Raji (cell line): ENCODE data around the gene LCN10.

Source experiments
- POLR2A ChIP-seq: IDR thresholded peaks from 2 replicates; pipeline ENCODE4 v1.6.1; 2011; ENCODE audit warnings: low read depth, low read length, control low read depth; ENCODE audit not compliant: insufficient read depth

The LCN10 gene

GRCh38 chr9:136703276-136703860 lies 39.4 kb downstream of the LCN10 start:
- no peak for TF ChIP-seq POLR2A

- TF ChIP-seq POLR2A = no peak
These were observed 41.1 kb downstream of the LCN10 start for GRCh38 chr9:136701668-136702053.

- no peak for TF ChIP-seq POLR2A
These were observed 41.6 kb downstream of the LCN10 start for GRCh38 chr9:136700959-136701667.

- no peak for TF ChIP-seq POLR2A
These were observed 42.4 kb downstream of the LCN10 start for GRCh38 chr9:136700304-136700703.

GRCh38 chr9:136698635-136699246 lies 44.0 kb downstream of the LCN10 start:
- TF ChIP-seq POLR2A = no peak

- no peak for TF ChIP-seq POLR2A
These were observed 44.8 kb downstream of the LCN10 start for GRCh38 chr9:136697821-136698526.

GRCh38 chr9:136697146-136697820 lies 45.5 kb downstream of the LCN10 start:
- no peak for TF ChIP-seq POLR2A

GRCh38 chr9:136696502-136696901 lies 46.2 kb downstream of the LCN10 start:
- no peak for TF ChIP-seq POLR2A

GRCh38 chr9:136695955-136696354 lies 46.8 kb downstream of the LCN10 start:
- TF ChIP-seq POLR2A = no peak

GRCh38 chr9:136695435-136695895 lies 47.3 kb downstream of the LCN10 start:
- no peak for TF ChIP-seq POLR2A

- no peak for TF ChIP-seq POLR2A
These were observed 47.9 kb downstream of the LCN10 start for GRCh38 chr9:136694872-136695247.

GRCh38 chr9:136694163-136694871 lies 48.4 kb downstream of the LCN10 start:
- no peak for TF ChIP-seq POLR2A

GRCh38 chr9:136693490-136694162 lies 49.1 kb downstream of the LCN10 start:
- no peak for TF ChIP-seq POLR2A

GRCh38 chr9:136693135-136693489 lies 49.6 kb downstream of the LCN10 start:
- no peak for TF ChIP-seq POLR2A
